ENCODE data around the gene HMCN2. TPM values are rescaled to one million over a fixed set of nuclear protein-coding genes. Genes with fewer than 3 reads are reported as not detected.

The HMCN2 gene
- total and polyA plus RNA-seq, 5 donors from 2014 or later: not detected

- ATAC-seq (ENCODE audit: low read depth in 2 of 2): no peak
- H3K36me3 Mint-ChIP-seq: no peaks in the 10 kb centered on the region
- no peak overlapping the region for H3K27ac Mint-ChIP-seq
- Histone ChIP-seq H3K4me1 (ENCODE audit: control insufficient read depth, insufficient read depth, low read length, poor library complexity, severe bottlenecking) (no peaks in the 10 kb centered on the region), H3K36me3 (ENCODE audit: control insufficient read depth, insufficient read depth, low read length) (no peaks in the 10 kb centered on the region), H3K9me3 (ENCODE audit: control insufficient read depth in 2 of 2, low read length in 2 of 2) (no peaks in the 10 kb centered on the region), H3K27me3 (ENCODE audit: control insufficient read depth, insufficient read depth, low read length) (no peaks in the 10 kb centered on the region), H3K4me3 (ENCODE audit: low read depth, low read length) (no peak overlapping the region), H3K27ac (ENCODE audit: insufficient read depth, low read length, poor library complexity, severe bottlenecking) (no peak overlapping the region)
- H3K27me3 Mint-ChIP-seq: peaks cover 10% of the 10 kb centered on the region
- H3K4me1 Mint-ChIP-seq: no peaks in the 10 kb centered on the region
- no peak overlapping the region for H3K4me3 Mint-ChIP-seq
- DNase-seq: no peak
- no peaks in the 10 kb centered on the region for H3K9me3 Mint-ChIP-seq
Measured at GRCh38 chr9:130311408-130312140, 46.0 kb downstream of the HMCN2 start.

GRCh38 chr9:130313103-130313858 is 47.7 kb downstream of the HMCN2 start:
- Mint-ChIP-seq H3K27ac (no peak overlapping the region), H3K36me3 (no peaks in the 10 kb centered on the region), H3K4me3 (no peak overlapping the region), H3K4me1 (no peaks in the 10 kb centered on the region), H3K27me3 (peaks cover 10% of the 10 kb centered on the region), H3K9me3 (no peaks in the 10 kb centered on the region)
- H3K36me3 ChIP-seq (ENCODE audit: control insufficient read depth, insufficient read depth, low read length): no peaks in the 10 kb centered on the region
- DNase-seq (no peak), ATAC-seq (ENCODE audit: low read depth in 2 of 2) (no peak)
- no peak overlapping the region for H3K4me3 ChIP-seq (ENCODE audit: low read depth, low read length)
- H3K27me3 ChIP-seq (ENCODE audit: control insufficient read depth, insufficient read depth, low read length): no peaks in the 10 kb centered on the region
- H3K9me3 ChIP-seq (ENCODE audit: control insufficient read depth in 2 of 2, low read length in 2 of 2): no peaks in the 10 kb centered on the region
- H3K27ac ChIP-seq (ENCODE audit: insufficient read depth, low read length, poor library complexity, severe bottlenecking): no peak overlapping the region
- no peaks in the 10 kb centered on the region for H3K4me1 ChIP-seq (ENCODE audit: control insufficient read depth, insufficient read depth, low read length, poor library complexity, severe bottlenecking)

GRCh38 chr9:130315446-130316226 is 50.1 kb downstream of the HMCN2 start:
- Histone ChIP-seq H3K36me3 (ENCODE audit: control insufficient read depth, insufficient read depth, low read length) (no peaks in the 10 kb centered on the region), H3K27me3 (ENCODE audit: control insufficient read depth, insufficient read depth, low read length) (no peaks in the 10 kb centered on the region), H3K9me3 (ENCODE audit: control insufficient read depth in 2 of 2, low read length in 2 of 2) (no peaks in the 10 kb centered on the region), H3K4me3 (ENCODE audit: low read depth, low read length) (no peak overlapping the region), H3K27ac (ENCODE audit: insufficient read depth, low read length, poor library complexity, severe bottlenecking) (no peak overlapping the region), H3K4me1 (ENCODE audit: control insufficient read depth, insufficient read depth, low read length, poor library complexity, severe bottlenecking) (no peaks in the 10 kb centered on the region)
- no peak for ATAC-seq (ENCODE audit: low read depth in 2 of 2)
- Mint-ChIP-seq H3K27ac (no peak overlapping the region), H3K9me3 (peaks cover 0 to 1% (median 0%) of the 10 kb centered on the region in 7 donors), H3K4me3 (no peak overlapping the region), H3K4me1 (no peaks in the 10 kb centered on the region), H3K27me3 (peaks cover 10% of the 10 kb centered on the region), H3K36me3 (no peaks in the 10 kb centered on the region)
- no peak for DNase-seq

GRCh38 chr9:130316430-130316829 is 50.9 kb downstream of the HMCN2 start:
- no peak overlapping the region for H3K27ac ChIP-seq (ENCODE audit: insufficient read depth, low read length, poor library complexity, severe bottlenecking)
- Mint-ChIP-seq H3K9me3 (peaks cover 0 to 1% (median 0%) of the 10 kb centered on the region in 7 donors), H3K4me3 (no peak overlapping the region), H3K27me3 (peaks cover 5% of the 10 kb centered on the region), H3K36me3 (no peaks in the 10 kb centered on the region), H3K27ac (no peak overlapping the region), H3K4me1 (no peaks in the 10 kb centered on the region)
- H3K27me3 ChIP-seq (ENCODE audit: control insufficient read depth, insufficient read depth, low read length): no peaks in the 10 kb centered on the region
- no peak for ATAC-seq (ENCODE audit: low read depth in 2 of 2)
- DNase-seq: no peak
- H3K9me3 ChIP-seq (ENCODE audit: control insufficient read depth in 2 of 2, low read length in 2 of 2): no peaks in the 10 kb centered on the region
- no peaks in the 10 kb centered on the region for H3K4me1 ChIP-seq (ENCODE audit: control insufficient read depth, insufficient read depth, low read length, poor library complexity, severe bottlenecking)
- no peaks in the 10 kb centered on the region for H3K36me3 ChIP-seq (ENCODE audit: control insufficient read depth, insufficient read depth, low read length)
- no peak overlapping the region for H3K4me3 ChIP-seq (ENCODE audit: low read depth, low read length)

GRCh38 chr9:130319300-130319699 is 53.7 kb downstream of the HMCN2 start:
- H3K4me1 Mint-ChIP-seq: no peaks in the 10 kb centered on the region
- Histone ChIP-seq H3K4me3 (ENCODE audit: low read depth, low read length) (no peak overlapping the region), H3K4me1 (ENCODE audit: control insufficient read depth, insufficient read depth, low read length, poor library complexity, severe bottlenecking) (no peaks in the 10 kb centered on the region), H3K27ac (ENCODE audit: insufficient read depth, low read length, poor library complexity, severe bottlenecking) (no peak overlapping the region), H3K27me3 (ENCODE audit: control insufficient read depth, insufficient read depth, low read length) (no peaks in the 10 kb centered on the region), H3K36me3 (ENCODE audit: control insufficient read depth, insufficient read depth, low read length) (no peaks in the 10 kb centered on the region), H3K9me3 (ENCODE audit: control insufficient read depth in 2 of 2, low read length in 2 of 2) (no peaks in the 10 kb centered on the region)
- H3K27ac Mint-ChIP-seq: no peak overlapping the region
- DNase-seq (no peak), ATAC-seq (ENCODE audit: low read depth in 2 of 2) (no peak)
- H3K27me3 Mint-ChIP-seq: peaks cover 5% of the 10 kb centered on the region
- H3K4me3 Mint-ChIP-seq: no peak overlapping the region
- H3K9me3 Mint-ChIP-seq: peaks cover 0 to 1% (median 0%) of the 10 kb centered on the region in 7 donors
- H3K36me3 Mint-ChIP-seq: no peaks in the 10 kb centered on the region

- Mint-ChIP-seq H3K4me1 (no peaks in the 10 kb centered on the region), H3K4me3 (no peak overlapping the region), H3K36me3 (no peaks in the 10 kb centered on the region), H3K27ac (no peak overlapping the region), H3K27me3 (peaks cover 5% of the 10 kb centered on the region), H3K9me3 (peaks cover 0 to 1% (median 0%) of the 10 kb centered on the region in 7 donors)
- no peaks in the 10 kb centered on the region for H3K9me3 ChIP-seq (ENCODE audit: control insufficient read depth in 2 of 2, low read length in 2 of 2)
- no peak for ATAC-seq (ENCODE audit: low read depth in 2 of 2)
- H3K4me3 ChIP-seq (ENCODE audit: low read depth, low read length): no peak overlapping the region
- H3K27me3 ChIP-seq (ENCODE audit: control insufficient read depth, insufficient read depth, low read length): no peaks in the 10 kb centered on the region
- H3K36me3 ChIP-seq (ENCODE audit: control insufficient read depth, insufficient read depth, low read length): no peaks in the 10 kb centered on the region
- no peak overlapping the region for H3K27ac ChIP-seq (ENCODE audit: insufficient read depth, low read length, poor library complexity, severe bottlenecking)
- DNase-seq: no peak
- no peaks in the 10 kb centered on the region for H3K4me1 ChIP-seq (ENCODE audit: control insufficient read depth, insufficient read depth, low read length, poor library complexity, severe bottlenecking)
Measured at GRCh38 chr9:130319944-130320712, 54.6 kb downstream of the HMCN2 start.

GRCh38 chr9:130320723-130321481 is 55.3 kb downstream of the HMCN2 start:
- Mint-ChIP-seq H3K36me3 (no peaks in the 10 kb centered on the region), H3K27ac (no peak overlapping the region), H3K4me3 (no peak overlapping the region), H3K9me3 (peaks cover 0 to 1% (median 0%) of the 10 kb centered on the region in 7 donors), H3K4me1 (no peaks in the 10 kb centered on the region), H3K27me3 (peaks cover 2% of the 10 kb centered on the region)
- no peak for ATAC-seq (ENCODE audit: low read depth in 2 of 2)
- no peaks in the 10 kb centered on the region for H3K36me3 ChIP-seq (ENCODE audit: control insufficient read depth, insufficient read depth, low read length)
- H3K4me1 ChIP-seq (ENCODE audit: control insufficient read depth, insufficient read depth, low read length, poor library complexity, severe bottlenecking): no peaks in the 10 kb centered on the region
- H3K27ac ChIP-seq (ENCODE audit: insufficient read depth, low read length, poor library complexity, severe bottlenecking): no peak overlapping the region
- no peaks in the 10 kb centered on the region for H3K9me3 ChIP-seq (ENCODE audit: control insufficient read depth in 2 of 2, low read length in 2 of 2)
- no peak overlapping the region for H3K4me3 ChIP-seq (ENCODE audit: low read depth, low read length)
- DNase-seq: no peak
- H3K27me3 ChIP-seq (ENCODE audit: control insufficient read depth, insufficient read depth, low read length): no peaks in the 10 kb centered on the region
